Suprapubic skin (tissue), 3 donors: Measurements from ENCODE around the gene KIF13A.

Experiments used
- CTCF ChIP-seq, 2 donors: fragments of 200-600 bp in 1 of 2; fragments of 450-650 bp in 1 of 2; sonication (generic) in 1 of 2; IDR thresholded peaks; one replicate each; pipeline ENCODE4 v1.5.1; 2016 to 2019; ENCODE audit warnings: antibody characterized with exemption in 2 of 2, mild to moderate bottlenecking in 1 of 2, moderate library complexity in 1 of 2
- EP300 ChIP-seq: sonication (generic); formaldehyde crosslinking; IDR thresholded peaks from one replicate; pipeline ENCODE4 v1.6.1; 2017; ENCODE audit warnings: antibody characterized with exemption

GRCh38 chr6:17724341-17724740, 263.1 kb downstream of the KIF13A start:
- TF ChIP-seq EP300 (no peak), CTCF (IDR thresholded peaks at IDR 0.05) (no peak)
